ENCODE results near the gene ZNF749.
A peak's percentile ranks its signal among the peaks of the same experiment; 100 is the strongest.

The ZNF749 gene

DNA sequence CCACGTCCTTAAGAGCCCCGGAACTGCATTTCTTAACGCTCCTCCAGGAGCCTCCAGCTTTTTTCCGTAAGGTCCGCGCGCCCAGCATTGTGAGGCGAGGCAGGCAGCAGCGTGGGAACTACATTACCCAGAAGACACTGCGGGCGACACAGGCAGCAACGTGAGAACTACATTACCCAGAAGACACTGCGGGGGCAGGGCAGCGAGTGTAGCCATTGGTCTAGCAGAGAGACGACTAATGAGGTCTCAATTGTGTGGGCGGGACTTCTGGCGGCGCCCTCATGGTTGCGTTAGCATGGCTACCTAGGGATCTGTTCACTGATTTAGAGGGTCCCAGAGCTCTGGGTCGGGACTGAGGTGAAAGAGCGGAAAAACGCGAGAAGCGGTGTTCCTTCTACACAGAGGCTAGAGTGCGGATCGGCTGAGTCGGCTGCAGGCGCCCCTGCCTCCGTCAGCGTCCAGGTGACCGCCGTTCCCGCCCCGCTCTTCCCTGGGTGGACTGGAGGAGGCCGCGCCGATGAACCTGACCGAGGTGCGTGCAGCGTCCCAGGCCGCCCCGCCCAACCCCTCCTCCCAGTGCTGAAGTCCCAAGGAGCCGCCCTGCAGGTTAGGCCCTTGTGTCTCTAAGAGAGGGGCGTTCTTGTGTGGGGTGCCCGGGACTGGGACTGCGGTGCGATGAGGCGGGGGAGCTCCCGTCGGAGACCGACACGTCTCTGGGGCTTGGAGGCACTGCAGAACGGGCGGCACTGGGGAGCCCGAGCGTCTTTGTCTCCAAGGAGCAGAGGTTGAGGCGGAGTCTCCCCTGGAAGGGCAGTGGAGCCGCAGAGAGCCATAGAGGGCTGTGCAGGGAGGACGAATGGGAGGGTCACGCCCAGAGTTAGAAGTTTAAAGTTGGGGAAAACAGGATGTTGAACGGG lies at the start of gene ZNF749:
ZNF749 (plus strand) TSS at position 264 of the 917 bp plus-strand sequence; CDS start at position 518, 254 bp downstream.
- DNase-seq (ENCODE audit: low spot score) = peak; percentile 97

DNA sequence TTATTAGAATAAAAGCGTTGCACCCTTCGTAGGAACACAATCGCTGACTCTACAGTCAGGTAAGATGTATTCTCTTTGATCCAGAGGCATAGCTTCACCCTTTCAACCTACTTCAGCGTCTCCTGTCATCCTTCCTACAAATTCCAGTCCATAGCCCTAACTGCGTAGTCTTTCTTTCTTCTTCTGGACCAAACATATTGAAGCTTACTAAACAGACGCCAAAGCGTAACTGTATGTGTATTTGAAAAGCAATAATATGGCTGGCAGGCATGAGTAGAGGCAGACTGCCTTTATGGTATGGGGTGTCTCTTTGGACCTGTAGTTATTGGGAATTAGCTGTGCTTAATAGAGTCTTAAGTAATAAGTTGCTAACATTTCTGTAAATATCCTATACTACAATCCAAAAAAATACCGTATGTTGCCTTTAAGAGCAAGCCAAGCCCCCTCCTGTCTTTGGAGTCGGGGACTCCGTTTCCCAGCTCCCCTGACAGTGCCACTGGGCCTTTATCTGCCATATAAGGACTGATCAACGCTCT lies 45.9 kb upstream of the ZNF749 start:
- no peak for DNase-seq (ENCODE audit: low spot score)

DNA sequence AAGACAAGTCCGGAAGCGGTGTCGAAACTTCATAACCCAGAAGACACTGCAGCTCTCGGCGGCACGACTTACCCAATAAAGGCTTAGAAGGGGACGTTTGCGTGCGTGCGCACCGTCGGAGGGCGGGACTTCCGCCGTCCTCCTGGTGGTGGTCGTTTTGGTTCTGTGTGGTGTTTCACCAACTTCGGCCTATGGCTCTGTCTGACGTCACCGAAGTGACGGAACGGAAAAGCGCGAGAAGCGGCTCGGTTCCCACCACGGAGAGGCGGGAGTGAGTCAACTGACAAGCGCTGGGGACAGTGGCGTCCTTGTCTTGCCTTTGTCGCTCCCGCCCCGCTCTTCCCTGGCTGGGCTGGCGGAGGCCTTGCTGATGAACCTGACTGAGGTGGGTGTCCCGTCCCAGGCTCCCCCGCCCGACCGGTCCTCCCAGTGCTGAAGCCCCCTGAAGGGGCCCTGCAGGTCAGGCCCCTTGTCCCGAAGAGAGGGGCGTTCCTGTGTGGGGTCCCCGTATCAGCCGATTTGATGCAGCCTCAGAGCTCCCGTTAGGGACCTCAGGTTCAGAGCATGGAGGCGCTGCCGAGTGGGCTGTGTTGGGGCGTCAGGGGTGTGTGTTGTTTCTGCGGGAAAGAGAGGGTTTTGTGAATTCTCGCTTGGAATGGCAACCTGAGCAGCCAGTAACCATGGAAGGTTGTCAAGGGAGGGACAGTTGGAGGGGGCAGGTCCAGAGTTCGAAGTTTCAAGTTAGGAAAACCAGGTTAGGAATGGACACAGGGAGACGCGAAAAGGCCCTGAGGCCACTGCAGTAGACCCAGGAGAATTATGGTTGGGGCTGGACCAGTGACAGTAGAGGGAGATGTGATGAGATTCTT lies 45.2 kb upstream of the ZNF749 start, which contains the start of gene ZNF548:
ZNF548 (plus strand) TSS at position 125 of the 869 bp plus-strand sequence; CDS start at position 371, 246 bp downstream.
- no peak for DNase-seq (ENCODE audit: low spot score)

DNA sequence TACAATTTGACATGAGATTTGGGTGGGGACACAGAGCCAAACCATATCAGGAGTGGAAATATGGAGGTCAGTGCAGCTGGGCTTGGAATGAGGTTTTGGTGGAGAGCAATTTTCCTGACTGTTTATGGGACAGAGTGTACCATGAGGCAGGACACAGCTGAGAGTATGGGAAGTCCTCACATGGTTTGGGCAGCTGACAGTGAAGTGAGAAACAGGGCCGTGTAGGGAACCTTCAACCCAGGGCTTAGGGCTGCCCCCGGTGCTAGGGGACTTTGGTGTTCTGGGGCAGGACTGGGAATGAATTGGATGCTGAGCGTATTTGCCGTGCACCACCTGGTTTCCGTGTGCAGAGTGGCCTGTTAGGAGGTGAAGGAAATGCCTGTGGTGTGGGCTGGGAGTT lies 39.4 kb upstream of the ZNF749 start:
- DNase-seq (ENCODE audit: low spot score) = no peak

DNA sequence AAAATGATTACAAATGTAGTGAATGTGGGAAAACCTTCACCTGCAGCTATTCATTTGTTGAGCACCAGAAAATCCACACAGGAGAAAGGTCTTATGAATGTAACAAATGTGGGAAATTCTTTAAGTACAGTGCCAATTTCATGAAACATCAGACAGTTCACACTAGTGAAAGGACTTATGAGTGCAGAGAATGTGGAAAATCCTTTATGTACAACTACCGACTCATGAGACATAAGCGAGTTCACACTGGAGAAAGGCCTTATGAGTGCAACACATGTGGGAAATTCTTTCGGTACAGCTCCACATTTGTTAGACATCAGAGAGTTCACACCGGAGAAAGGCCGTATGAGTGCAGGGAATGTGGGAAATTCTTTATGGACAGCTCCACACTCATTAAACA lies 36.3 kb upstream of the ZNF749 start:
- no peak for DNase-seq (ENCODE audit: low spot score)

DNA sequence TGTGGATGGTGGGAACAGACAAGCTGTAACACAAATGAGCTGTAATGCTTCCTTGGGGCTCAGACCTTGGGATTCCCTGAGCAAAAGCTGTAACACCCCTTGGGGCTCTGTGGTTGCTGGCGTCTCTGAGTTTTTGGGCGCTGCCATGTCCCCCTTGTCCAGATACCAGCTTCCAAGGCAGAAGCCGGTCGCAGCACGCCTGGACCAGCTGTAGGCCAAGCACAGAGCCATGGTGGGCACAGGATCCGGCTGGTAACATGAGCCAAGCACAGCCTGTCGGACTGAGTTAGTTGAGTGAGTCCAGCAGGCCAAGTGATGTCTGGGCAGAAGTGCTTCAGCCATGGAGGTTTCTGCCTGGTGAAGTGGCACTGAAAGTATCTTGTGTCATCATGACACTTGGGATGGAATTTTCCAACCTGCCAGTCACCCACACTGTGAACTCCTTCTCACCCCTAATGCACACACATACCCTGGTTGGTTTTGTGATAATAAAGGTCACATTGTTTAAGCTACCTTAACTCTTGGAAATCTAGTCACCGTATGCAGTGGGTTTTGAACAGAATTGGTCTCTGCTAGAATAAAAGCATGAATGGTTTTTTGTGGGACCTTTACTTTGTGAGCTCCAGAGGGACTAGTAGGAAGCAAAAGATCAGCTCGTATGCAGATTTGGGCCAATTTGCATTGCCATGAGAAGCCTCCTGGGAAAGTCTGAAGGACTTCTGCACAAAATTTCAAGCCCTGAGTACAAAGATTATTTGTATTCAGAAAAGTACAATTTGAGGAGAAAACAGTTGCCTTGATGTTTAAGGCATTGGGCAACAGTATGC lies 31.2 kb upstream of the ZNF749 start:
- no peak for DNase-seq (ENCODE audit: low spot score)

DNA sequence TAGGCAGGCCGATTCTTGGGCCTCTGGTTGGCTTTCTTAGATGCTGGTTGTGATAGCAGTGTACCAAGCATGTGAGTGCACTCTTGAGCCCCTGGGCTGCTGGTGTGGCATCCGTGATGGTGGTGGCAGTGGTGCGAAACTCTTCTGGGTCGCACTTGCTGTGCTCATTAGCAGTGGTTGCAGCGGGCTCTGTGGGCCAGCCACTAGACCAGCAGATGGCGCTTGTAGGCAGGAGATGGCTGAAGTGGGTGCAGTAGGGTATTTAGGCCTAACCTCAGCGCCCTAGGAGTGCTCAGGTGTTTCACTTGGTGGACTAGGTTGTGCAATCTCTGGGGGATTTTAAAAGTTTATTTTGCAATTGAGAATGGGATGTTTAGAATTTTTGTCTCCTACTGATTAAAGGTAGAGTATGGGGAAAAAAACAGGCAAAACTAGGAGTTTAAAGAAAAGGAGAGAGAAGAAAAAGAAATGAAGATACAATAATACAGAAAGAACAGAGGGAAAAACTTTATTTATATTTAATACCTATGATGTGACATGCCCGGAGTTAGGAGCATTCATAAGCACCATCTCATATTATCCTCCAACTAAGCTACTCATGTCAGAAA lies 28.5 kb upstream of the ZNF749 start:
- DNase-seq (ENCODE audit: low spot score) = peak; percentile 47

DNA sequence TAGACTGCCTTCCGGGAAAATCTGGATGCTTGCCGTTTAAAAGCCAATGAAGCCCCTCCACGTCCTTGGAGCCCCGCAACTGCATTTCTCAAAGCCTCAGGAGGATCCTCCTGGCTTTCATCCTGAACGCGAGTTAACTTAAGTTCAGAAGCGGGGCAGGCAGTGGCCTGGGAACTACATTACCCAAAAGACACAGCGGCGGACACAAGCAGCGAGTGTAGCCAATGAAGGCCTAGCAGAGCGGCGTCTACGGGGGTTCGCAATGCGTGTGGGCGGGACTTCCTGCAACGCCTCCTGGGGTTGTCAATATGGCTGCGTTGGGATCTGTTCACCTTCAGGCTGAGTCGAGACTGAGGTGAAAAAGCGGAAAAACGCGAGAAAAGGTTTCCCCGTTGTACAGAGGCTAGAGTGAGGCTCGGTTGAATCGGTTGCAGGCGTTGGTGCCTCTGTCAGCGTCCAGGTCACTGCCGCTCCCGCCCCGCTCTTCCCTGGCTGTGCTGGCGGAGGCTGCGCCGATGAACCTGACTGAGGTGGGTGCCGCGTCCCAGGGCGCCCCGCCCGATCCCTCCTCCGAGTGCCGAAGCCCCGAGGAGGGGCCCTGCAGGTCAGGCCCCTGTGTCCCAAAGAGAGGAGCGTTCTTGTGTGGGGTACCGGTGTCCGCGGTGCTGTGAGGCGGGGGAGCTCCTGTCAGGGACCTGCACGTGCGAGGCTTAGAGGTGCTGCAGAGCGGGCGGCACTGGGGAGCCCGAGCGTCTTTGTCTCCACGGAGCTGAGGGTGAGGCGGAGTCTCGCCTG lies 24.1 kb upstream of the ZNF749 start, which contains the start of gene ZNF17:
ZNF17 (plus strand) TSS at position 285 of the 795 bp plus-strand sequence. CDS start 2,455 bp downstream, outside the sequence.
- DNase-seq (ENCODE audit: low spot score) = peak; percentile 89

DNA sequence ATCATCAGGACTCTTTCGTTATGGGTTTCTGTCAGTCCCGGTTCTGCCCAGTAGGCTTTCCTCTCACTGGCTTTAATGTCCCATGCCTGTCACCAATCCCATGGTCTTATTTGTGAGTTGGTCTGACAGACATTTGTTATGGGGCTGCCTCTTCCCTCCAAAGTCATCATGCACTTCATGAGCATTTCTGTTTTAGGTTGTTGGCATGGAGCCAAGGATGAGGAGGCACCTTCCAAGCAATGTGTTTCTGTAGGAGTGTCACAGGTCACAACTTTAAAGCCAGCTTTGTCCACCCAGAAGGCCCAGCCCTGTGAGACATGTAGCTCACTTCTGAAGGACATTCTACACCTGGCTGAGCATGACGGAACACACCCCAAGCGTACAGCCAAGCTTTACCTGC lies 15.7 kb upstream of the ZNF749 start:
- DNase-seq (ENCODE audit: low spot score) = no peak

DNA sequence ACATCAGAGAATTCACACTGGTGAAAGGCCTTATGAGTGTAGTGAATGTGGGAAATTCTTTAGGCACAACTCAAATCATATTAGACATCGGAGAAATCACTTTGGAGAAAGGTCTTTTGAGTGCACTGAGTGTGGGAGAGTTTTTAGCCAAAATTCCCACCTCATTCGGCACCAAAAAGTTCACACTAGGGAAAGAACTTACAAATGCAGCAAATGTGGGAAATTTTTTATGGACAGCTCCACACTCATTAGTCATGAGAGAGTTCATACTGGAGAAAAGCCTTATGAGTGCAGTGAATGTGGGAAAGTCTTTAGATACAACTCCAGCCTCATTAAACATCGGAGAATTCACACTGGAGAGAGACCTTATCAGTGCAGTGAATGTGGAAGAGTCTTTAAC lies 14.1 kb upstream of the ZNF749 start:
- no peak for DNase-seq (ENCODE audit: low spot score)

DNA sequence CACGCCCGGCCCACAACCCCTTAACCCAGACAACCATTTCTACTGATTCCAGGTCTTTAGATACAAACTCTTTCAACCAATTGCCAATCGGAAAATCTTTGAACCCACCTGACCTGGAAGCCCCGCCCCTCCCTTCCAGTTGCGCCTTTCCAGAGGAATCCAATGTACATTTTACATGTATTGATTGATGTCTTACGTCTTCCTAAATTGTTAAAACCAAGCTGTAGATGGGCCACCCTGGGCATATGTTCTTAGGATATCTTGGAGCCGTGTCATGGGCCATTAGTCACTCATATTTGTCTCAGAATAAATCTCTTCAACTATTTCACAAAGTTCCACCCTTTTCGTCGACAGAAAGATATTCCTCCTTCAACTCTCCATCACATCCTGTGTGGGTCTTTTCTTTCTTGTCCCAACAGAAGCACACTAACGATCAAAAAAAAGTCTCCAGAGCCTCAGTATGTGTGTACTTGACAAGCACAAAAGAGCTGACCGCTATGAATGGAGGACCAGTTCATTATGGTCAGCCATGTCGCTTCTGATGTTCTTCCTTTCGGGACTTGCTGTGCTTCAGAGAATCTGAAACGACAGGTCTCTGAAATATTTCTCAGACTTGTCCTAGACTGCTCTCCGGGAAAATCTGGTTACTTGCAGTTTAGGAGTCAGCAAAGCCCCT lies 601 bp upstream of the ZNF749 start:
- no peak for DNase-seq (ENCODE audit: low spot score)

DNA sequence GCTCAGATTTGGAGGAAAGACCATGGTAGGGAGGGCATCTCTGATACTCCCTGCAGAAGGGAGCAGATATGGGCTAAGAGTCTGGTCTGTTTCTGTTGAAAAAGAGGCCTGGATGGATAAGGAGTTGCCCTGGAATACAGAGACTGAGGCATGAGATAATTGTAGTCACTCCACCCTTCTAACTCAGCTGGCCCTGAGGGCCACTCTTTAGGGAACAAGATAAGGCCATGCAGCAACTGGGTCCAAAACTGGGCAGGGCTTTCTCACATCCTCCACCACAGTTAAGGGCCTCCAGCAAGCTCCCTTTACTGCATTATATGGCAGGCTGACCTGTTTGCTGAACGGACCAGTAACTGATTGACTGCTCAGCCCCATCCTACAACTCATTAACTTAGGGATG lies 1.3 kb downstream of the ZNF749 start:
- no peak for DNase-seq (ENCODE audit: low spot score)

DNA sequence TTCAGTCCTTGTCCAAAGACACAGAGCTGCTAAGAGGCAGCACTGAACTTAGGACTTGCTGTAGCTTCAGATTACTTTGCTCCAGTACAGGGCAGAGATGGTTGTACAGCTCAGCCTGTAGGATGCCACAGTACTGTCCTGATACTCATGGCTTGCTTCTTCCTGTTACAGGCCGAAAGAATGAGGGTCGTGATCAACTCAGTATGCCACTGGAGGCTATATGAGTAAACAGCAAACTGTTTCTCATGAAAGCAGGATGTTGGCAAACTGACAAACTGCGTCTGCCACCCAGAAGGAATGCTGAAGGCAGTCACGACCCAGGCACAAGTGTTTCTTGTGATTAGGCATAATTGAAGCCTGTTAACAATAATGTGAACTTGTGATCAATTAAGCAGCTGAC lies 2.8 kb downstream of the ZNF749 start:
- DNase-seq (ENCODE audit: low spot score) = no peak

DNA sequence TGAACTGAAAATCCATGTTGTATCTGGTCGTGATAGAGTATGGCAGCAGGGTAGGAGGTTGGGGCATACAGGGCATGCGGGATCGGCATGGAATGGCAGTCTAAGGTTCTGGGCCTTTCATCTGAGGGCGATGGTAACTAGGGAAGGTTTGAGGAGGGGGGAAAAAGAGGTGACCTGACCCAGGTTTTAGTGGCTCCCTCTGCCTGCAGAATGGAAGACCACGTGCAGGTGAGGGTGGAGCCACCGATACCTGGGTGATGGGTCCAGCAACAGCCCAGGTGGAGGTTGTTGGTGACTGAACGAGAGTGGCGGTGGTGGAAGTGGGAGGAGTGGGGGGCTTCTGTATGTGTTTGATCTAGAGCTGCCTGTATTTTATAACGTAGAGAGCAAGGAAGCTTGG lies 3.8 kb downstream of the ZNF749 start:
- no peak for DNase-seq (ENCODE audit: low spot score)

DNA sequence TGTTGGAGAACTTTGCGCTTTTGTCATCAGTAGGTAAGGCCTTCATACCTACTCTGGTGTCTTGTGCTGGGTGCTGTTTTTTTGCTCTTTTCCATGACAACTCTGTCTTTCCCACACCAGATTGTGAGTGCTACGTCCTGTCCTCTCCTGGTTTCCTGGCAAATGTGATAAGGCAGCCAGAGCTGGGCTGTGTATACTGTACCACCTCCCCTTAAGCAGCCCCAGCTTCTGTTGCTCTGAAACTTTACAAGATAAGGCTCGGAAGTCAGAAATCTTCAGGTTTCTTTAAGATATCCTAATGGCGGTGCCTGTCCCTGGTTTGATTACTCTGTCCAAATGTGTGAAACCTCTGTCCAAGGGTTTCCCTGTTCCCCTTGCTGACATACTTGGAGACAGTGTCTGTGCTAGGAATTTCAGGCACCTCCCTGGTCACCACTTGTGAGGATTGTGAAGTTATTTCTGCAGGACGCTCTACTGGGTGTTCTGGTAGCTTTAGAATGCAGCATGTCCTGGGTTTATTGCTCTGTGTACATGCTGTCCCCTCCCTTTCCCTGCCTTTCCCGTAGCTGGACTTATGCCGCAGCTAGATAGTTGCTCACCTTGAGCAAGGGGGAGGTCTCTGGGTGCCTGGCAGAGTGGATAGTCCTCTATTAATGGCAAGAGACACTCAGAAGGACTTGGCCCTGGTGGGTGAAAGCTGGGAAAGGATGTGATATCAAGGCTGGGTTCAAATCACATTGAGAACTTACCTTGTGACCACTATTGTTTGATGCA lies 7.0 kb downstream of the ZNF749 start:
- no peak for DNase-seq (ENCODE audit: low spot score)

DNA sequence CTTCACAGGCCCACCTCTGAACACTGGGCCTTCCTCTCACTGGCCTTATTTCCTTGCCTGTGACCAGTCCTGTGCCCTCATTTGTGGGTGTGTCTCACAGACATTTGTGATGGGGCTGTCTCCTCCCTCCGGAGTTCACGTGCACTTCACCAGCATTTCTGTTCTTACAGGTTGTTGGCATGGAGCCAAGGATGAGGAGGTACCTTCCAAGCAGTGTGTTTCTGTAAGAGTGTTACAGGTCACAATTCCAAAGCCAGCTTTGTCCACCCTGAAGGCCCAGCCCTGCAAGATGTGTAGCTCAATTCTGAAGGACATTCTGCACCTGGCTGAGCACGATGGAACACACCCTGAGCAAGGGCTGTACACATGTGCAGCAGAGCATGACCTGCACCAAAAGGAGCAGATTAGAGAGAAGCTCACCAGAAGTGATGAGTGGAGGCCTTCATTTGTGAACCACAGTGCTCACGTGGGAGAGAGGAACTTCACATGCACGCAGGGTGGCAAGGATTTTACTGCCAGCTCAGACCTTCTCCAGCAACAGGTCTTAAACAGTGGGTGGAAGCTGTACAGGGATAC lies 8.1 kb downstream of the ZNF749 start:
- no peak for DNase-seq (ENCODE audit: low spot score)

DNA sequence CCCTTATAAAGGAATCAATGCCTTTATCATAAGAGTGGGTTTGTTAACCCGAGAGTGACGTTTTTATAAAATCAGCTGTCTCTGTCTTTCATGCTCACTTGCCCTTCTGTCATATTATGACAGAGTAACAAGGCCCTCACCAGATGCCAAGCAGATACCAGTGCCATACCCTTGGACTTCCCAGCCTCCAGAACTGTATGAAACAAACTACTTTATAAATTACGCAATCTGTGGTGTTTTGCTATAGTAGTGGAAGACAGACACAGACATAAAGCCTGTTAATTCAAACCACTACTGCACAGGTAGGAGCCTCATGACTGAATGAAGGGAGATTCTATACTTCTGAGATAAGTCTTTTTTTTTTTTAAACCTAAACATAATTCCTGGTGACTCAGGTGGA lies 17.2 kb downstream of the ZNF749 start:
- DNase-seq (ENCODE audit: low spot score) = no peak

DNA sequence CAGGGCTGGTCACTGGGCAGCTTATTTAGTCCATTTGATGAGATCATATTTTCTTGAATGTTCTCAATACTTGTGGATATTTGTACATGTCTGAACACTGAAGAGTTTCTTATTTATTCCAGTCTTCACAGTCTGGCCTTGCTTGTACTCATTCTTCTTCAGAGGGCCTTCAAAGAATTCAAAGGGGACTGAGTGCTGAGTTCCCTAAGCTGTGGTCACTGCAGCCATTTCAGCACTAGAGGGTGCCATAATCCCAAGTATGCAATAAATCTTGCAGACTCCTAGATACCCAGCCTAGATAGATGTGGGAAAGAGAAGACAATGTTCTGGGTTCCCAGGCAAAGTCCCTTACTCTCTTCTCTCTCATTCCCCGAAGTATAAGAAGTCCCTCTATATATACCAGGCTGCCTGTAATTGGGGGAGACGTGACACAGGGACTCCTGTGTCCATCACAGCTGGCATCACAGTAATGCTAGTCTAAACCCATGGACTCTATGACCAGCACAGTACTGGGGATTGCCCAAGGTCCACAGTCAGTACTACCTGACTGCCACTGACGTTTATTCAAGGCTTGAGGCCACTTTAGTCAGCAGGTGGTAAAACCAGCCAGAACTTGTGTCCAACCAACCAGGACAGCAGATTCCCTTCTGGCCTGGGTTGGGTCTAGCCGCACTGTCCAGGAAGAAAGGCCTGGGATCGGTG lies 30.7 kb downstream of the ZNF749 start:
- DNase-seq (ENCODE audit: low spot score) = peak; percentile 8
